ENCODE results near the gene CLECL1.
"Not testable (repeated sequence)": the region's sequence is repeated elsewhere in the genome, so short reads cannot be mapped to it uniquely, and the experiment has no call there.

CLECL1 gene

DNA sequence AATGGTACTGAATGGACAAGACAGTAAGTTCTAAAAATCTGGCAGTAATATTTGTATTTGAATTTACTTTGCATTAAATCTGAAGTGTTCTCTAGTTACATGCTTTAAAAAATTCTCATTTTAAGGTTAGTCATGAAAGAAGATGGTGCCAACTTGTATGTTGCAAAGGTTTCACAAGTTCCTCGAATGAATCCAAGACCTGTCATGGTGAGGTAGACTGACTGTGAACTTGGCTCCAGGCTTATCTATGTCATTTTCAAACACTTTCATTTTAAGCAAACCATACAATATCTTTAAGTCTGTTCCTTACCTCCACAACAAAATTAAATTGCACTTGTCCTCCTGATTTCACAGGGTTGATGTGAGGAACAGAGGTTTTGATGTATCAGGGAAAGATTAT is 40.0 kb downstream of the CLECL1 start:
- DNase-seq: no peak

DNA sequence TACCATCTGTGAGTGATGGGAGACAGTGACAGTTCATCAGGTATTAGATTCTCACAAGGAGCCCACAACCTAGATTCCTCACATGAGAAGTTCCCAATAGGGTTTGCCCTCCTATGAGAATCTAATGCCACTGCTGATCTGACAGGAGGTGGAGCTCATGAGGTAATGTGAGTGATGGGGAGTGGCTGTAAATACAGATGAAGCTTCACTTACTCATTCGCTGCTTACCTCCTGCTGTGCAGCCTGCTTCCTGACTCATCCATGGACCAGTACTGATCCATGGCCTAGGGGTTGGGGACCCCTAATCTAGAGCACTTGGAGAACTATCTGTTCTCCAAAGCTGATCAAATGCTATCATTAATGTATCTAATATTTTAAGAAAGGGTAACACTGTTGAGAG is 45.7 kb downstream of the CLECL1 start:
- peak; percentile 40 for DNase-seq

DNA sequence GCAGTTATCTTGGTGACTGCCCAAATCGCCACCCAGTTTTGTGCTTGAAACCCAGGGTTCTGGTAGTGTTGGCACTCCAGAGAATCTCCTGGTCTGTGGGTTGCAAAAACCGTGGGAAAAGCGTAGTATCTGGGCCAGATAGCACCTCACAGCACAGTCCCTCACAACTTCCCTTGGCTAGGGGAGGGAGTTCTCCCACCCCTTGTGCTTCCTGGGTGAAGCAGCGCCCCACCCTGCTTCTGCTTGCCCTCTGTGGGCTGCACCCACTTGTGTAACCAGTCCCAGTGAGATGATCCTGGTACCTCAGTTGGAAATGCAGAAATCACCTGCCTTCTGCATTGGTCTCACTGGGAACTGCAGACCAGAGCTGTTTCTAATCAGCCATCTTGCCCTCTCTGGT is 47.0 kb downstream of the CLECL1 start:
- DNase-seq: no peak

DNA sequence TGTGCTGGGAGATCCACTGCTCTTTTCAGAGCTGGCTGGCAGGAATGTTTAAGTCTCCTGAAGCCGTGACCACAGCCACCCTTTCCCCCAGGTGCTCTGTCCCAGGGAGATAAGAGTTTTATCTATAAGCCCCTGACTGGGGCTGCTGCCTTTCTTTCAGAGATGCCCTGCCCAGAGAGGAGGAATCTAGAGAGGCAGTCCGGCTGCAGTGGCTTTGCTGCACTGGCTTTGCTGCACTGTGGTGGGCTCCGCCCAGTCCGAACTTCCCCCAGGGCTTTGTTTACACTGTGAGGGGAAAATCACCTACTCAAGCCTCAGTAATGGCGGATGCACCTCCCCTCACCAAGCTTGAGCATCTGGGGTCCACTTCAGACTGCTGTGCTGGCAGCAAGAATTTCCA is 47.5 kb downstream of the CLECL1 start:
- not testable (repeated sequence) for DNase-seq

DNA sequence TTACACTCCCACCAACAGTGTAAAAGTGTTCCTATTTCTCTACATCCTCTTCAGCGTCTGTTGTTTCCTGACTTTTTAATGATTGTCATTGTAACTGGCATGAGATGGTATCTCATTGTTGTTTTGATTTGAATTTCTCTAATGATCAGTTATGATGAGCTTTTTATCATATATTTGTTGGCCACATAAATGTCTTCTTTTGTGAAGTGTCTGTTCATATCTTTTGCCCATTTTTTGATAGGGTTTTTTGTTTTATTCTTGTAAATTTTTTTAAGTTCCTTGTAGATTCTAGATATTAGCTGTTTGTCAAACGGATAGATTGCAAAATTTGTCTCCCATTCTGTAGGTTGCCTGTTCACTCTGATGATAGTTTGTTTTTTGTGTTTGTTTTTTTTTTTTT is 49.9 kb downstream of the CLECL1 start:
- not testable (repeated sequence) for DNase-seq

DNA sequence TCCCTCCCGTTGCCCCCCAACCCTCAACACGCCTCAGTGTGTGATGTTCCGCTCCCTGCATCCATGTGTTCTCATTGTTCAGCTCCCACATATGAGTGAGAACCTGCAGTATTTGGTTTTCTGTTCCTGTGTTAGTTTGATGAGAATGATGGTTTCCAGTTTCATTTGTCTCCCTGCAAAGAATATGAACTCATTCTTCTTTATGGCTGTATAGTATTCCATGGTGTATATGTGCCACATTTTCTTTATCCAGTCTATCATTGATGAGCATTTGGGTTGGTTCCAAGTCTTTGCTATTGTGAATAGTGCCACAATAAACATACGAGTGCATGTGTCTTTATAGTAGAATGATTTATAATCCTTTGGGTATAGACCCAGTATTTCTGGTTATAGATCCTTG is 50.4 kb downstream of the CLECL1 start:
- DNase-seq: not testable (repeated sequence)

DNA sequence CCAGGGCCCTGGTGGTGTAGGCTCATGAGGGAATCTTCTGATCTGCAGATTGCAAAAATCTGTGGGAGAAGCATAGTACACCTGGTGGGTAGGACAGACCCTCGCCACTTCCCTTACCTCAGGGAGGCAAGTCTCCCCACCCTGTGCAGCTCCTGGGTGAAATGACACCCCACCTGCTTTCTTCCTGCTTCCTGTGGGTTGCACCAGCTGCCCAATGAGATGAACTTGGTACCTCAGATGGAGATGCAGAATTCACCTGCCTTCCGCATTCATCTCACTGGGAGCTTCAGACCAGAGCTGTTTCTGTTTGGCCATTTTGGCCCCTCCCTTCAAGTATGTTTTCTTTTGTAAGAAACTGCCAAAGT is 58.7 kb downstream of the CLECL1 start:
- peak; percentile 67 for DNase-seq

DNA sequence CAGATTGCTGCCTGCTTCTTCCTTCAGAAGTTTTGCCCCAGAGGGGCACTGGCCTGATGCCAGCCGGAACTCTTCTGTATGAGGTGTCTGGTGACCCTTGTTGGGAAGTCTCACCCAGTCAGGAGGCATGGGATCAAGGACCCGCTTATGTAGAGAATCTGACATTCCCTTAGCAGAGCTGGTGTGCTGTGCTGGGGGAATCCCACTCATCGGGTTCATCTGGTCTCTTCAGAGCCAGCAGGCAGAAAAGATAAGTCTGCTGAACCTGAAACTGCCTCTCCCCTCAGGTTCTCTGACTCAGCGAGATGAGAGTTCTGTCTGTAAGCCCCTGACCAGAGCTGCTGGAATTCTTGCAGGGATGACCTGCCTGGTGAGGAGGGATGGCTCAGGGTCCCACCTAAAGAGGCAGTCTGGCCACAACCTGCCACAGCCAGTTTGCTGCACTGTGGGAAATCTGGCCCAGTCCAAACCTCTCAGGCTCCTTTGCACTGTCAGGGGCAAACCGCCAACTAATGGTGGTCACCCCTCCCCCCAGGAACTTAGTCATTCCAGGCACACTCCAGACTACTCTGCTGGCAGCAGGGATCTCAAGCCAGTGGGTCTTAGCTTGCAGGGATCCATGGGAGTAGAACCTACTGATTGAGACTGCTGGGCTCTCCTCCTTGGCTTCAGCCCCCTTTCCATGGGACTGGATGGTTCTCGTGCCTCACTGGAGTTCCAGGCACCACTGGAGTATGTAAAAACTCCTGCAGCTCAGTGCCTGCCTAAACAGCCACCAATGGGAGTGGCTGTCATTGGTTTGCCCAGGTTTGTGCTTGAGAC is 59.3 kb downstream of the CLECL1 start:
- DNase-seq: peak; percentile 62
